Osteocyte (in vitro differentiated cells): ENCODE data around the gene CACNA2D2. TPM values are rescaled to one million over a fixed set of nuclear protein-coding genes. Genes with fewer than 3 reads are reported as not detected.

ENCODE experiments used
- DNase-seq: peaks from one replicate; pipeline ENCODE4 v3.0.0; 2021; ENCODE audit warnings: mixed read lengths; ENCODE audit not compliant: unreplicated experiment; ENCODE audit errors: extremely low spot score
- H3K27ac Mint-ChIP-seq: one replicate; pipeline ENCODE4 v1.8.0; 2021; ENCODE audit warnings: mild to moderate bottlenecking, mixed read lengths; ENCODE audit not compliant: unreplicated experiment
- H3K27me3 Mint-ChIP-seq: one replicate; pipeline ENCODE4 v1.8.0; 2021; ENCODE audit warnings: mixed read lengths; ENCODE audit not compliant: unreplicated experiment
- H3K36me3 Mint-ChIP-seq: one replicate; pipeline ENCODE4 v1.8.0; 2021; ENCODE audit warnings: mixed read lengths; ENCODE audit not compliant: unreplicated experiment
- H3K4me1 Mint-ChIP-seq: one replicate; pipeline ENCODE4 v1.8.0; 2021; ENCODE audit warnings: mixed read lengths; ENCODE audit not compliant: unreplicated experiment
- H3K4me3 Mint-ChIP-seq: one replicate; pipeline ENCODE4 v1.8.0; 2021; ENCODE audit warnings: mild to moderate bottlenecking, moderate library complexity, mixed read lengths; ENCODE audit not compliant: unreplicated experiment
- H3K9me3 Mint-ChIP-seq: one replicate; pipeline ENCODE4 v1.8.0; 2021; ENCODE audit warnings: mixed read lengths; ENCODE audit not compliant: unreplicated experiment
- total RNA-seq: library from RNA; stranded (reverse); gene quantifications from 2 replicates; pipeline ENCODE4 v1.2.1, GENCODE V29; 2021
- TF ChIP-seq, protein P1 (sequence below): fragments of 200-600 bp; sonication (generic); IDR thresholded peaks from 2 replicates; pipeline ENCODE4 v1.5.0; 2021; ENCODE audit warnings: antibody characterized with exemption, mild to moderate bottlenecking, moderate library complexity

Gene CACNA2D2
- total RNA-seq, 1 donor from 2014 or later: 0.27 TPM

DNA sequence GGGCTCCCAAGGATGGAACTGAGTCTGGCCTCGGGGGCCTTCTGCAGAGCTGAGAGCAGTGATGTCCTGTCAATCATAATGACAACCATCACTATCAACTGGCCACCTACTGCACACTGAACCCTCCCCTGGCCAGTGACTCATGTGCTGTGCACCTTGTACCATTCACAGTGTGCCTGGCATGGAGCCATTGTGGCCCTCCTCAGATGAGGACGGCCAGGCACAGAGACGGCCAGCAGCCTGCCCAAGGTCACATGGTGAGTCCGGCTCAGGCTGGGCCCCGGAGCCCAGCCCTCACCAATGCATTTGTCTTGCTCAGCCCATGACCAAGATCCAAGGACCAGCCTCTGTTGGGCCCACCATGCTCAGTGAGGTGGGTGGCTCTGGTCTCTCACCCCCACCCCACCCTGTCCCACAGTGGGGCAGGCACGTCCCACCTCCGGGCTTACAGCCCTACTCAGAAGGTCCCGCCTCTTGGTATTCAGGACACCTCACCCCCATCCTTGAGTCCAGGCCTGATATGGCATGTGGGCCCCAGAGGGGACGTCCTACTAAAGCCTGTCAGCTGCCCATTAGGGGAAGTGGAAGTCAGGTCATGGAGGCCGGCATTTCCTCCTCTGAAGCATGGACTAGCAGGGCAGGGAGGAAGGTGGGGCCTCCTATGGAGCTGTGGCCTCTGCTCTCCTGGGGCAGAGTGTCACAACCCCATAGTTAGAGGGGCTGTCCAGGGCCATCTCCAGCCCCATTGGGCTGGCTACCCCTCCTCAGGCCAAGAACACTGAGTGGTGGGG, 108.2 kb downstream of the CACNA2D2 start:
- H3K9me3 Mint-ChIP-seq: no peaks in the 10 kb centered on the region
- no peaks in the 10 kb centered on the region for H3K4me1 Mint-ChIP-seq
- no peaks in the 10 kb centered on the region for H3K27me3 Mint-ChIP-seq
- TF ChIP-seq, protein P1, sequence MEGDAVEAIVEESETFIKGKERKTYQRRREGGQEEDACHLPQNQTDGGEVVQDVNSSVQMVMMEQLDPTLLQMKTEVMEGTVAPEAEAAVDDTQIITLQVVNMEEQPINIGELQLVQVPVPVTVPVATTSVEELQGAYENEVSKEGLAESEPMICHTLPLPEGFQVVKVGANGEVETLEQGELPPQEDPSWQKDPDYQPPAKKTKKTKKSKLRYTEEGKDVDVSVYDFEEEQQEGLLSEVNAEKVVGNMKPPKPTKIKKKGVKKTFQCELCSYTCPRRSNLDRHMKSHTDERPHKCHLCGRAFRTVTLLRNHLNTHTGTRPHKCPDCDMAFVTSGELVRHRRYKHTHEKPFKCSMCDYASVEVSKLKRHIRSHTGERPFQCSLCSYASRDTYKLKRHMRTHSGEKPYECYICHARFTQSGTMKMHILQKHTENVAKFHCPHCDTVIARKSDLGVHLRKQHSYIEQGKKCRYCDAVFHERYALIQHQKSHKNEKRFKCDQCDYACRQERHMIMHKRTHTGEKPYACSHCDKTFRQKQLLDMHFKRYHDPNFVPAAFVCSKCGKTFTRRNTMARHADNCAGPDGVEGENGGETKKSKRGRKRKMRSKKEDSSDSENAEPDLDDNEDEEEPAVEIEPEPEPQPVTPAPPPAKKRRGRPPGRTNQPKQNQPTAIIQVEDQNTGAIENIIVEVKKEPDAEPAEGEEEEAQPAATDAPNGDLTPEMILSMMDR: no peak
- H3K4me3 Mint-ChIP-seq: no peak overlapping the region
- no peaks in the 10 kb centered on the region for H3K36me3 Mint-ChIP-seq
- no peak for DNase-seq
- no peak overlapping the region for H3K27ac Mint-ChIP-seq

DNA sequence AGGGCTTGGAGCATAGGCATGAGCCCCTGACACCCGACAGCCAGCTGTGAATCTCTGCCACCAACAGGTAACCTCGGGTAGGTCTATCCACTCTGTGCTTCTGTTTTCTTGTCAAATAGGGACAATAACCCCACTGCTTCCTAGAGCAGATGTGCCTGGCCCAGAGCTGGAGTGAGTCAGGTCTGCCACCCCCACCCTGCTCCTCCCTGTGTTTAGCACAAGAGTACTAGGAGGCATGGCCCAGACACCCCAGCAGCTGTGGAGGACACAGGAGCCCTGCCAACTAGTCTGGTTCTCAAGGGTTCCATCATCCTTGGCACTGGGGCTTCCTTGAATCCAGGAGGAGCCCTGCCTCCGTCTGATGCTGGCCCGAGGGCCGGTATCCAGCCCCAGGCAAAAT, 110.4 kb downstream of the CACNA2D2 start:
- no peak for DNase-seq
- Mint-ChIP-seq H3K27ac (no peak overlapping the region), H3K27me3 (no peaks in the 10 kb centered on the region), H3K9me3 (no peaks in the 10 kb centered on the region), H3K36me3 (no peaks in the 10 kb centered on the region), H3K4me1 (no peaks in the 10 kb centered on the region), H3K4me3 (no peak overlapping the region)
- TF ChIP-seq, protein P1: no peak

DNA sequence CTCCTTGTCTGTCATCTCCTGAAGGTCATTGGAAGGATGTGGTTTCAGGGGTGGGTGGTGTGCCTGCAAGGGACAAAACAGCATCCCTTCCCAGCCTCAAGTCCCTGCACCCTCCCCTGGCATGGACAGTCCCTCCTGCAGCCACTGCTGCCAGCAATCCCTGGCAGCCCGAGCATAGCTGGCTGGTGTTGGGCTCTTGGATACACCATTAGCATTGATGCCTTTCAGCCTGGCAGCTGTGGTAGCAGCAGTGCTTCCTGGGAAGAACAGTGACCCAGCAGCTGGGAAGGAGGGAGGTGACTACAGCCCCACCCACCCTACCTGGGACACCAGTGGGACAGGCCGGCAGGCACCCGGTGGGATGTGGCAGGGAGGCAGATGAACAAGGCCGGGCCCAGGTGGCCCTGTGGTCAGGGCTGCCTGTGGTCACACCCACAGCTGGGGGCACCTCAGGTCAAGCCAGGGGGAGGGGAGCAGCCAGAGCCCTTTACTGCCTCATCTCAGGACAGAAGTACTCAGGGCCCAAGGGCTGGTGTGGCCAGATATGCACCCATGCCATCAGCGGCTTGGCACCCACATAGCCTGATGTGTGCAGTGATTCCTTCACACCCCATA, 111.2 kb downstream of the CACNA2D2 start:
- H3K27me3 Mint-ChIP-seq: no peaks in the 10 kb centered on the region

DNA sequence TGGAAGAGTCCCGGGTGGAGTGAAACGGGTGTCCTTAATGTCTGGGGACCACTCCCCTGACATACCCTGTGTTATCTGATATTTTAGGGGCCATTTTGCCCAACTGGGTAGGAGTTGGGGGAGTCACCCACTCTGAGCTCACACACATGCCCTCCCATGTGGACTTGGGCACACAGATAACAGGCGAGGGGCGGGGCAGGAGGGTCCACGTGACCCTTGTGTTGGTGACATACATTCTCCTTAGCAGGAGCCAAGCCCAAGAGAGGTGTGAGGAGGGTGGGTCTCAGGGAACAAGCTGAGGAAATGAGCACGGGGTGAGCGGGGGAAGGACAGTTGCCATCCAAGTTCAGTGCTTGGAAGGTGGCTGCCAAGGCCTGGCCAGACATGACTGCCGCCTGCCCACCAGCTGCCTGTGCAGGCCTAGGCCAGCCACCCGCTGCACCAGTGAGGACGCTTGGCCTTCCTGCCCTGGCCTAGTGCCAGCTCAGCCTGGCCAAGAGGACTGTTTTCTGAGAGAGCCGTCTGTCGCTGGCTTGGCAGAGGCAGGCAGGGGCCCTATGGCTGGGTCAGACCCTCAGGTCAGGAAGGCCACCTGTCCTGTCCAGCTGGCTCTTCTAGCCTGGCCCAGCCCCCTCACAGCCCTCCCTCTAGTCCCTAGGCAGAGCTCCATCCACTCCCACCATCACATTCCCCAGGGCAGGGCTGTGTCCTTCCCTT, 112.8 kb downstream of the CACNA2D2 start:
- no peak for DNase-seq
- H3K4me1 Mint-ChIP-seq: no peaks in the 10 kb centered on the region
- no peaks in the 10 kb centered on the region for H3K36me3 Mint-ChIP-seq
- H3K4me3 Mint-ChIP-seq: no peak overlapping the region
- no peaks in the 10 kb centered on the region for H3K9me3 Mint-ChIP-seq
- no peaks in the 10 kb centered on the region for H3K27me3 Mint-ChIP-seq
- TF ChIP-seq, protein P1: no peak
- no peak overlapping the region for H3K27ac Mint-ChIP-seq

More for the DNA sequence above, 111.2 kb downstream of the CACNA2D2 start:
- DNase-seq: no peak
- TF ChIP-seq, protein P1: no peak
- Mint-ChIP-seq H3K4me1 (no peaks in the 10 kb centered on the region), H3K9me3 (no peaks in the 10 kb centered on the region), H3K4me3 (no peak overlapping the region), H3K27ac (no peak overlapping the region), H3K36me3 (no peaks in the 10 kb centered on the region)

DNA sequence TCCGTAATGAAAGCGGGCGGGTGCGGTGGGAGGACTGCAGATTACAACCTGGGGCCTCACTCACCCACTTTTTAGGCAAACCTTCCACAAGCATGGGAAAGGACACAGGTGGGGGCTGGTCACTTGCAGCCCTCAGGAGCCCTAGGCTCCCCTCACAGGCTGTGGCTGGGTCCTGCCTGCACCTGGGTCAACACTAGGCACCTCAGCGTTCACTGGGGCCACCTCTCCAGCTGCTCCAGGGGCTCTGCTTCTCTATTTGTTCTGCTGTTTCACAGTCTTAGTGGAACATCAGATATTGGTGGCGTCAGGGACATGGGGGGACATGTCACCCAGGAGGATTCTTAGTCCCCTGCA, 114.0 kb downstream of the CACNA2D2 start:
- TF ChIP-seq, protein P1: no peak
- Mint-ChIP-seq H3K9me3 (no peaks in the 10 kb centered on the region), H3K36me3 (no peaks in the 10 kb centered on the region), H3K4me1 (no peaks in the 10 kb centered on the region), H3K27ac (no peak overlapping the region), H3K27me3 (no peaks in the 10 kb centered on the region), H3K4me3 (no peak overlapping the region)
- no peak for DNase-seq
